ENCODE measurements around the gene ROS1.

DNA sequence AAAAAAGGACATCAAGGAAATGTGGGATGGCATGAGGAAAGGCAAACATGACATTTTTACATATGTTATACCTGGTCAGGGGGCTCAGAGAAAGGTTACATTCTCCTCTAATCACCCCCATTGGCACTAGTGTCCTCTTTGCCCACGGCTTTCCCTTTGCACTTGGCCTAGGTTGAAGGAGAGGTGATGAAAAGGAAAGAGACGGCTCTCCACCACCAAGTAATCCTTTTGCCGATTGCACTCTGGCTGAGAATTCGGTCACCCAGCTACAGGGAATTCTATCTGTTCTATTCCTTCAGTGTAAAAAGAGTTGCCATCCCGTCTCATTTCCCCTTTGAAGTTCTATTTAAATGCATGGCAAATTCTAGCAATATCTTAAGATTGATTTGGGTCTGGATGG, 150.0 kb downstream of the ROS1 start:
- TF ChIP-seq POLR2A (IDR thresholded peaks at IDR 0.05) (no peak), POLR2AphosphoS5 (IDR thresholded peaks at IDR 0.05; ENCODE audit: insufficient read depth in 1 of 2, low read depth in 1 of 2) (no peak)
- TF ChIP-seq, protein P1, sequence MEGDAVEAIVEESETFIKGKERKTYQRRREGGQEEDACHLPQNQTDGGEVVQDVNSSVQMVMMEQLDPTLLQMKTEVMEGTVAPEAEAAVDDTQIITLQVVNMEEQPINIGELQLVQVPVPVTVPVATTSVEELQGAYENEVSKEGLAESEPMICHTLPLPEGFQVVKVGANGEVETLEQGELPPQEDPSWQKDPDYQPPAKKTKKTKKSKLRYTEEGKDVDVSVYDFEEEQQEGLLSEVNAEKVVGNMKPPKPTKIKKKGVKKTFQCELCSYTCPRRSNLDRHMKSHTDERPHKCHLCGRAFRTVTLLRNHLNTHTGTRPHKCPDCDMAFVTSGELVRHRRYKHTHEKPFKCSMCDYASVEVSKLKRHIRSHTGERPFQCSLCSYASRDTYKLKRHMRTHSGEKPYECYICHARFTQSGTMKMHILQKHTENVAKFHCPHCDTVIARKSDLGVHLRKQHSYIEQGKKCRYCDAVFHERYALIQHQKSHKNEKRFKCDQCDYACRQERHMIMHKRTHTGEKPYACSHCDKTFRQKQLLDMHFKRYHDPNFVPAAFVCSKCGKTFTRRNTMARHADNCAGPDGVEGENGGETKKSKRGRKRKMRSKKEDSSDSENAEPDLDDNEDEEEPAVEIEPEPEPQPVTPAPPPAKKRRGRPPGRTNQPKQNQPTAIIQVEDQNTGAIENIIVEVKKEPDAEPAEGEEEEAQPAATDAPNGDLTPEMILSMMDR (IDR thresholded peaks at IDR 0.05): no peak

Measured in vagina (tissue), 2 donors.